ENCODE data around the gene DAD1.

DNA sequence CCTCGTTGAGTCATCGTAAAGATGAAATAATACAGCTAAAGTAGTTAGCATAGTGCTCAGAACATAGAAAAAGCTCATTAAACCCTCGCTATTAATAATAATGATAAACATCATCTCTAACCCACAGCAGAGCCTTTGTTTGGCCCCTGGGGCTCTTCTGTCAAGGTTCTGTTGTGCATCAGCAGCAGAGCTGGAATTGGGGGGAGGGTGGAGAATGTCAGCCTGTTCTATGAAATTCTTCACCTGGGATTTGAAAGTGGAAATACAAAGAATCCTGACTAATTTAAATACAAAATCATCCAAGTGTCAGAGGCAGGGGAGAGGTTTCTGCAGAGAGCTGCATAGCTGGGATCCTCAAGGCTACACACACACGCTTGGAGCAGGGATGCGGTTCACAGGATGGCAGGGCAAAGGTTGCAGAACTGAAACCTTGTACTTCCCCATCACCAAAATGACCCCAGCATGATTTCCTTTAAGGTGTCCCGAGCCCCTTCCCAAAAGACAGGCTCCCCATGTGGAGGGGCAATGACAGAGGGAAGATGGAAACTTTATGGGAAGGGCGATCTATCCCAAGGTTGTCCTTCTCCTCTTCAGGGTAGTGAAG lies 71.8 kb downstream of the DAD1 start:
- TF ChIP-seq, protein P1, sequence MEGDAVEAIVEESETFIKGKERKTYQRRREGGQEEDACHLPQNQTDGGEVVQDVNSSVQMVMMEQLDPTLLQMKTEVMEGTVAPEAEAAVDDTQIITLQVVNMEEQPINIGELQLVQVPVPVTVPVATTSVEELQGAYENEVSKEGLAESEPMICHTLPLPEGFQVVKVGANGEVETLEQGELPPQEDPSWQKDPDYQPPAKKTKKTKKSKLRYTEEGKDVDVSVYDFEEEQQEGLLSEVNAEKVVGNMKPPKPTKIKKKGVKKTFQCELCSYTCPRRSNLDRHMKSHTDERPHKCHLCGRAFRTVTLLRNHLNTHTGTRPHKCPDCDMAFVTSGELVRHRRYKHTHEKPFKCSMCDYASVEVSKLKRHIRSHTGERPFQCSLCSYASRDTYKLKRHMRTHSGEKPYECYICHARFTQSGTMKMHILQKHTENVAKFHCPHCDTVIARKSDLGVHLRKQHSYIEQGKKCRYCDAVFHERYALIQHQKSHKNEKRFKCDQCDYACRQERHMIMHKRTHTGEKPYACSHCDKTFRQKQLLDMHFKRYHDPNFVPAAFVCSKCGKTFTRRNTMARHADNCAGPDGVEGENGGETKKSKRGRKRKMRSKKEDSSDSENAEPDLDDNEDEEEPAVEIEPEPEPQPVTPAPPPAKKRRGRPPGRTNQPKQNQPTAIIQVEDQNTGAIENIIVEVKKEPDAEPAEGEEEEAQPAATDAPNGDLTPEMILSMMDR (IDR thresholded peaks at IDR 0.05; ENCODE audit: control extremely low read depth in 1 of 3, insufficient read depth in 1 of 3, low read depth in 1 of 3, low read length in 3 of 3) = no peak
- no peak for TF ChIP-seq POLR2A (IDR thresholded peaks at IDR 0.05; ENCODE audit: control extremely low read depth in 1 of 2, low read depth in 2 of 2, low read length in 2 of 2)
- TF ChIP-seq, protein P2, sequence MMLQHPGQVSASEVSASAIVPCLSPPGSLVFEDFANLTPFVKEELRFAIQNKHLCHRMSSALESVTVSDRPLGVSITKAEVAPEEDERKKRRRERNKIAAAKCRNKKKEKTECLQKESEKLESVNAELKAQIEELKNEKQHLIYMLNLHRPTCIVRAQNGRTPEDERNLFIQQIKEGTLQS (IDR thresholded peaks at IDR 0.05; ENCODE audit: insufficient read depth, low read depth, low read length) = no peak
- TF ChIP-seq POLR2AphosphoS5 (IDR thresholded peaks at IDR 0.05; ENCODE audit: low read depth, low read length) = no peak
- no peak for TF ChIP-seq RAD21 (IDR thresholded peaks at IDR 0.05 in 1 of 2, conservative IDR thresholded peaks at IDR 0.05 in 1 of 2; ENCODE audit: low read depth in 2 of 2, low read length in 2 of 2)
